Measurements from ENCODE around the gene BAIAP2. TPM values are rescaled to one million over a fixed set of nuclear protein-coding genes. Genes with fewer than 3 reads are reported as not detected.
"Not testable (repeated sequence)": the region's sequence is repeated elsewhere in the genome, so short reads cannot be mapped to it uniquely, and the experiment has no call there.

BAIAP2 gene
- total RNA-seq, 1 donor from 2014 or later: 80.3 TPM

GRCh38 chr17:81074875-81075274 lies 39.9 kb downstream of the BAIAP2 start:
- no peaks in the 10 kb centered on the region for H3K36me3 ChIP-seq (ENCODE audit: control insufficient read depth, insufficient read depth, low read length)
- no peak for DNase-seq (ENCODE audit: low read depth)
- H3K27me3 ChIP-seq (ENCODE audit: control insufficient read depth, insufficient read depth, low read length): no peaks in the 10 kb centered on the region
- H3K4me3 ChIP-seq (ENCODE audit: low read depth, low read length): no peak overlapping the region
- TF ChIP-seq, protein P1, sequence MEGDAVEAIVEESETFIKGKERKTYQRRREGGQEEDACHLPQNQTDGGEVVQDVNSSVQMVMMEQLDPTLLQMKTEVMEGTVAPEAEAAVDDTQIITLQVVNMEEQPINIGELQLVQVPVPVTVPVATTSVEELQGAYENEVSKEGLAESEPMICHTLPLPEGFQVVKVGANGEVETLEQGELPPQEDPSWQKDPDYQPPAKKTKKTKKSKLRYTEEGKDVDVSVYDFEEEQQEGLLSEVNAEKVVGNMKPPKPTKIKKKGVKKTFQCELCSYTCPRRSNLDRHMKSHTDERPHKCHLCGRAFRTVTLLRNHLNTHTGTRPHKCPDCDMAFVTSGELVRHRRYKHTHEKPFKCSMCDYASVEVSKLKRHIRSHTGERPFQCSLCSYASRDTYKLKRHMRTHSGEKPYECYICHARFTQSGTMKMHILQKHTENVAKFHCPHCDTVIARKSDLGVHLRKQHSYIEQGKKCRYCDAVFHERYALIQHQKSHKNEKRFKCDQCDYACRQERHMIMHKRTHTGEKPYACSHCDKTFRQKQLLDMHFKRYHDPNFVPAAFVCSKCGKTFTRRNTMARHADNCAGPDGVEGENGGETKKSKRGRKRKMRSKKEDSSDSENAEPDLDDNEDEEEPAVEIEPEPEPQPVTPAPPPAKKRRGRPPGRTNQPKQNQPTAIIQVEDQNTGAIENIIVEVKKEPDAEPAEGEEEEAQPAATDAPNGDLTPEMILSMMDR (IDR thresholded peaks at IDR 0.05; ENCODE audit: insufficient read depth, low read length, poor library complexity, severe bottlenecking): no peak

DNA sequence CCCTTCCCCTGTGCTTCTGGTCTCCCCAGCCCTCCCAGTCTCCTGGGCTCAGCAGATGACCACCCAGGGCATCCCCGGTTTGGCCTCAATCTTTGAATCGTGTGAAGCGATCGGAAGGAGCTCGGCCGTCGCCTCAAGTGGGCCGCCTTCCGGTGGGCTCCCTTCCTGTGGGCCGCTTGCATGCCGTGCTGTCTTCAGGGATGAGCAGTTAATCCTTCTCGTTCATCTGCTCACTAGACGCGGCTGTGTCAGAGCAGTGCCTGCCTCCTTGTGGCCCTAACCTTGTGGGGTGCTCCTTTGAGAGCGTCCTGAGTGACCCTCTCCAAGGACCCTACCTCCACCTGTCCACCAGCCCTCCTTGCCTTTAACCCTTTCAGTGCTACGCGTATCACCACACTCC lies 40.4 kb downstream of the BAIAP2 start:
- no peaks in the 10 kb centered on the region for H3K27me3 ChIP-seq (ENCODE audit: control insufficient read depth, insufficient read depth, low read length)
- no peak for DNase-seq (ENCODE audit: low read depth)
- H3K4me3 ChIP-seq (ENCODE audit: low read depth, low read length): no peak overlapping the region
- H3K36me3 ChIP-seq (ENCODE audit: control insufficient read depth, insufficient read depth, low read length): no peaks in the 10 kb centered on the region
- TF ChIP-seq, protein P1 (IDR thresholded peaks at IDR 0.05; ENCODE audit: insufficient read depth, low read length, poor library complexity, severe bottlenecking): no peak

- TF ChIP-seq, protein P1 (IDR thresholded peaks at IDR 0.05; ENCODE audit: insufficient read depth, low read length, poor library complexity, severe bottlenecking): no peak
- Histone ChIP-seq H3K27me3 (ENCODE audit: control insufficient read depth, insufficient read depth, low read length) (no peaks in the 10 kb centered on the region), H3K4me3 (ENCODE audit: low read depth, low read length) (no peak overlapping the region), H3K36me3 (ENCODE audit: control insufficient read depth, insufficient read depth, low read length) (no peaks in the 10 kb centered on the region)
- DNase-seq (ENCODE audit: low read depth): no peak
These were observed 41.3 kb downstream of the BAIAP2 start for GRCh38 chr17:81076141-81076679.

- H3K4me3 ChIP-seq (ENCODE audit: low read depth, low read length); H3K36me3 ChIP-seq (ENCODE audit: control insufficient read depth, insufficient read depth, low read length); H3K27me3 ChIP-seq (ENCODE audit: control insufficient read depth, insufficient read depth, low read length); DNase-seq (ENCODE audit: low read depth): not testable (repeated sequence)
These were observed 43.3 kb downstream of the BAIAP2 start for GRCh38 chr17:81078026-81078913.

- no peak overlapping the region for H3K4me3 ChIP-seq (ENCODE audit: low read depth, low read length)
- H3K27me3 ChIP-seq (ENCODE audit: control insufficient read depth, insufficient read depth, low read length): no peaks in the 10 kb centered on the region
- TF ChIP-seq, protein P1 (IDR thresholded peaks at IDR 0.05; ENCODE audit: insufficient read depth, low read length, poor library complexity, severe bottlenecking): no peak
- no peaks in the 10 kb centered on the region for H3K36me3 ChIP-seq (ENCODE audit: control insufficient read depth, insufficient read depth, low read length)
- no peak for DNase-seq (ENCODE audit: low read depth)
These were observed 45.1 kb downstream of the BAIAP2 start for GRCh38 chr17:81080019-81080418.

GRCh38 chr17:81081222-81082176 lies 46.5 kb downstream of the BAIAP2 start:
- no peaks in the 10 kb centered on the region for H3K27me3 ChIP-seq (ENCODE audit: control insufficient read depth, insufficient read depth, low read length)
- H3K36me3 ChIP-seq (ENCODE audit: control insufficient read depth, insufficient read depth, low read length): no peaks in the 10 kb centered on the region
- no peak overlapping the region for H3K4me3 ChIP-seq (ENCODE audit: low read depth, low read length)
- TF ChIP-seq, protein P1 (IDR thresholded peaks at IDR 0.05; ENCODE audit: insufficient read depth, low read length, poor library complexity, severe bottlenecking): no peak
- no peak for DNase-seq (ENCODE audit: low read depth)
